ENCODE measurements around the gene APEX1.

The APEX1 gene

GRCh38 chr14:20454516-20455354 lies at the start of gene APEX1, which contains the start of gene OSGEP:
TSS of gene APEX1 (plus strand) at chr14:20455226. CDS start at chr14:20455646, 420 bp downstream.
TSS of gene OSGEP (minus strand) at chr14:20454812. CDS start at chr14:20454683, 129 bp downstream.
- DNase-seq (ENCODE audit: low read depth in 2 of 2) = peak; percentile 92 to 95

DNA sequence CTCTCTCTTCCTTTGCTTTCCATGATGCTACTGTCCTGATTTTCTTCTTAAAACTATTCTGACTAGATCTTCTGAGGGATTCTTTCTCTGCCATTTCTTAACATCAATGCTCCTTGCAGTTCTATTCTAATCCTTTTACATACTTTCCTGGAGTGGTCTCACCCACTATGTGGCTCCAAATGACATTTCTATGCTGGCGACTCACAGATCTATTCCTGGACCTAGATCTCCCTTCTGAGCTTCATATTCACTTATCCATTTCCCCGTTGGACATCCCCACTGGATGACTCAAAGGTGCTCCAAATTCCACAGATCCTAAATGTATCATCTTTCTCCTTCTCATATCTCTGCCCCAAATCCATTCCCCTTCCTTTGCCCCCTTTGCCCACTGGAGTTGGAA lies 45.8 kb upstream of the APEX1 start:
- no peak for DNase-seq (ENCODE audit: low read depth in 2 of 2)

DNA sequence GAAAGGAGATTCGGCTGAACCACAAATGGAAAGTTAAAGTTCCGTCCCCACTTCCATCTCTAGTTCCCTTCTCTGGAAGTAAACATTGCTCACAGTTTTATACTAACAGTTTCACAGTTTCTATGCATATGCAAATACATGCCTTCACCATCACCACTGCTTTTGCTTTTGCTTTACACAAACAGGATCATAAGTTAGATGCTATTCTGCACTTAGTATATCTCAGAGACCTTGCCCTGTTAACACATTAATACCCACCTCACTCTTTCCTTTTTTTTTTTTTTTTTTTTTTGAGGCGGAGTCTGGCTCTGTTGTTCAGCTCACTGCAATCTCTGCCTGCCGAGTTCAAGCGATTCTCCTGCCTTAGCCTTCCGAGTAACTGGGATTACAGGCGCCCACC lies 42.6 kb upstream of the APEX1 start:
- DNase-seq (ENCODE audit: low read depth in 2 of 2) = no peak

- peak; percentile 50 to 59 for DNase-seq (ENCODE audit: low read depth in 2 of 2)
Measured at GRCh38 chr14:20412876-20413743, 41.9 kb upstream of the APEX1 start, which contains the start of gene TEP1. TSS of gene TEP1 (minus strand) at chr14:20413501. CDS start at chr14:20408439, 5,062 bp downstream.

DNA sequence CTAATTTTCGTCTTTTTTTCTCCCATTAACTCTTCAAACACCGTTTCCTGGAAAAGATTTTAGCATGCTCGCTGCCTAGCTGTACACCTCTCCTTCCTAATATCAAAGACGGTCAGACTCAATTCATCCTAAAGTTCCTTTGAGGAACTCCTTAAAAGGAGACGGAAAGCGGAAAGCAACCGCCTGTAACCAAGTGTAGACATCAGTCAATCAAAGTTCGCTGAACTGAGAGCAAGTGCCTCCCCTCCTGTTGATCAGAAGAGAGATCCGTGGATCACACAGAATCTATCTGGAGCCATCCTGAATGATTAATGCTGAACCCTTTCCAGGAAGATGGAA lies 41.3 kb upstream of the APEX1 start:
- no peak for DNase-seq (ENCODE audit: low read depth in 2 of 2)

DNA sequence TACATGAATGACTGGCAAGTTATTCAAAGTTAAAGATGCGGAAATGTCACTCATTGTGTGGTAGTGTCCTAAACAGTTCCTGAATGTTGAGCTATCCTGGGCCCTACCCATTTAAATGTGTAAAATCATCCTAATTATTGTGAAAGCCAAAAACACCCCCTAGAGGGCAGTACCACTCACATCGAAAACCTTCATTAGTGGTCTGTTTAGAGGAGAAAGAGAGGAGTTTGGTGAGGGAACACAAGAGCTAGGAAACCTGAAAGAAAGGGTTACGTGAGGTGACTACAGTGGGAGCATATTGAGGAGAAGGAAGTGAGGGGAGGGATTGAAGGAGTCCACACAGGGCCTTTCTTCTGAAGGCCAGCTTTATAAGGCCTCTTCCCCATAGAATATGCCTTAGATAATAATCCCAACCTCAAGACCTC lies 39.2 kb upstream of the APEX1 start:
- no peak for DNase-seq (ENCODE audit: low read depth in 2 of 2)

- no peak for DNase-seq (ENCODE audit: low read depth in 2 of 2)
Measured at GRCh38 chr14:20416223-20416622, 38.8 kb upstream of the APEX1 start.

- no peak for DNase-seq (ENCODE audit: low read depth in 2 of 2)
Measured at GRCh38 chr14:20417250-20418186, 37.5 kb upstream of the APEX1 start.

GRCh38 chr14:20418501-20418909 lies 36.5 kb upstream of the APEX1 start:
- DNase-seq (ENCODE audit: low read depth in 2 of 2) = no peak

GRCh38 chr14:20419419-20419818 lies 35.6 kb upstream of the APEX1 start:
- no peak for DNase-seq (ENCODE audit: low read depth in 2 of 2)

- no peak for DNase-seq (ENCODE audit: low read depth in 2 of 2)
Measured at GRCh38 chr14:20421267-20421666, 33.8 kb upstream of the APEX1 start.

GRCh38 chr14:20422886-20423285 lies 32.1 kb upstream of the APEX1 start:
- DNase-seq (ENCODE audit: low read depth in 2 of 2) = no peak

- DNase-seq (ENCODE audit: low read depth in 2 of 2) = no peak
Measured at GRCh38 chr14:20424851-20425250, 30.2 kb upstream of the APEX1 start.

GRCh38 chr14:20427231-20428009 lies 27.6 kb upstream of the APEX1 start:
- no peak for DNase-seq (ENCODE audit: low read depth in 2 of 2)

DNA sequence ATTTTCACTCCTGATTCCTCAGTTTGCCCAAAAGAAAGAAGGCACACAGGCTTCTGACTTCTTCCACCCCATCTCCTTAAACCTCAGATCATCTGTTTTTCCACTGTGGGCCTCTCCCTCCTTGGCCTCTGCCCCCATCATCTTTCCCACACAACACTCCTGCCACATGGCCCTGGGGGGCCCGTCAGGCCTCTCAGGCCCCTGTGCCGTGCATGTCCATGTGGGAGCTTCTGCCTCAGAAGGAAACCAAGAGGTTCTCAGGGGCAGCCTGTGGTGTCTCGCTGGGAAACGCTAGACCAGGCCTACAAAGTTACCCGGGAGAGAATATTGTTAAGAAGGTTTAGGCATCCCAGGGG lies 27.0 kb upstream of the APEX1 start:
- DNase-seq (ENCODE audit: low read depth in 2 of 2) = no peak

DNA sequence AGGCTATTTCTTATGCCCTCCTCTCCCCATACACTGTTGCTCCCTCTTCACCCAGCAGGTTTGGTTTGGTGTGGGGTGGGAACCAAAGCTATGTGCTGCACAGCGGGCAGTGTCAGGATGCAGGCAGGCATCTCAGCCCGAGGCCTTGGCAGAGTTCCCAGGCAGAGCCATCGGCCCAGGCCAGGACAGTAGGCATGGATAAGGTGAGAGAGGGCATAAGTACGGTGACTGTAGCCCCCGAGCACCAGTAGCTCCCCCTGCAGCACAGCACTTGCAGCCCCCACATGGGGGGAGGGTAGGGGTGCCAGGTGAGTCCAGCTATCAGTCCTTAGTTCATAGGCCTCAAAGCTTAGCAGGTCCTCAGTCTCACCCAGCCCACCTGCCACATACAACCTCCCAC lies 26.2 kb upstream of the APEX1 start:
- no peak for DNase-seq (ENCODE audit: low read depth in 2 of 2)

DNA sequence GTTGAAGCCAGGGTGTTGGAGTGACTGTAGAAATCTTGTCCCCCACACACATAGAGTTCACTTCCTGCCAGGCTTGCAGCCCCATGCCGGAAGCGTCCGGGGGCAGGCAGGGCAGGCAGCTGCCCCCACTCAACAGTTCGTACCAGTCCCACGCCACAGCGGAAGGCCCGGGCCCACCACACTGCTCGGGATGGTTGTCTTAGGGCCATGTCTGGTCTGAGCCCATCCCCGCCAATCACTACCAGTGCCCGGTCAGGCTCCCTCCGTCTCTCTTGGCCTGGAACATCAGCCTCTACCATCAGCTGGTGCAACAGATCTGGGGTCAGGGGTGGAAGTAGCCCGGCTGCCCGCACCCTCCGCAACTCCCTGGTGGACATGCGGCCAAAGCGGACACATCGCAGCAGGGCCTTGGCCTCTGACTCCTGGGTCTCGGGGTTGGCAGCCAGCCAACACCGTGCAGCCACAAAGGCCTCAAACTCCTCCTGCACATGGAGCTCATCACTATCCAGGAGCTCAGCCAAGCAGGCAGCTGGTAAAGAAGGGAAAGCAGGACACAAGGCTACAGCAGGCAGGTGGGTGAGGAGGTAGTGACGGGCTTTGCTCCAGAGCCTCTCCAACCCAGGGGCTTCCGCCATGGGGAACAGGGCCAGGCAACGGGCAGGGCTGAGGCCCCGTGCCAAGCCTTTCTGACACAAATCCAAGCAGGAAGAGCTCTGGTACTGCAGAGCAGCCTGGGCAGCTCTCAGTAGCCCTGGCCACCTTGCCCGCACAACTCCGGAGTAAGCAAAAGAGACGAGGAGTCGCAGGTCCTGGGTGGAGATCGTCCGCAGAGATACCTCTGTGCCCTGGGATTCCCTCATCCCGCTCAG lies 25.0 kb upstream of the APEX1 start:
- DNase-seq (ENCODE audit: low read depth in 2 of 2) = no peak

GRCh38 chr14:20434701-20435581 lies 20.1 kb upstream of the APEX1 start:
- no peak for DNase-seq (ENCODE audit: low read depth in 2 of 2)

All from stimulated activated CD8-positive, alpha-beta memory T cell treated with anti-CD3 and anti-CD28 coated beads, Interleukin-2, amount 100 ng/mL, for 1 hour (primary cell).